Measurements from ENCODE around the gene SNX19.

Gene SNX19

GRCh38 chr11:130832566-130833425 is 83.5 kb downstream of the SNX19 start:
- H3K4me3 ChIP-seq (ENCODE audit: low read length), result no peak overlapping the region
- TF ChIP-seq CTCF (conservative IDR thresholded peaks at IDR 0.05; ENCODE audit: low read depth, low read length), result no peak
- peak; percentile 75 for DNase-seq (ENCODE audit: low read depth)

GRCh38 chr11:130831976-130832375 is 84.3 kb downstream of the SNX19 start:
- no peak overlapping the region for H3K4me3 ChIP-seq (ENCODE audit: low read length)
- TF ChIP-seq CTCF (conservative IDR thresholded peaks at IDR 0.05; ENCODE audit: low read depth, low read length), result no peak
- no peak for DNase-seq (ENCODE audit: low read depth)

GRCh38 chr11:130831506-130831905 is 84.8 kb downstream of the SNX19 start:
- no peak overlapping the region for H3K4me3 ChIP-seq (ENCODE audit: low read length)
- no peak for TF ChIP-seq CTCF (conservative IDR thresholded peaks at IDR 0.05; ENCODE audit: low read depth, low read length)
- no peak for DNase-seq (ENCODE audit: low read depth)

GRCh38 chr11:130830566-130830965 is 85.7 kb downstream of the SNX19 start:
- TF ChIP-seq CTCF (conservative IDR thresholded peaks at IDR 0.05; ENCODE audit: low read depth, low read length), result no peak
- H3K4me3 ChIP-seq (ENCODE audit: low read length), result no peak overlapping the region
- DNase-seq (ENCODE audit: low read depth), result no peak

GRCh38 chr11:130829920-130830511 is 86.3 kb downstream of the SNX19 start:
- DNase-seq (ENCODE audit: low read depth), result no peak
- no peak overlapping the region for H3K4me3 ChIP-seq (ENCODE audit: low read length)
- TF ChIP-seq CTCF (conservative IDR thresholded peaks at IDR 0.05; ENCODE audit: low read depth, low read length), result no peak

- DNase-seq (ENCODE audit: low read depth), result no peak
- no peak for TF ChIP-seq CTCF (conservative IDR thresholded peaks at IDR 0.05; ENCODE audit: low read depth, low read length)
- H3K4me3 ChIP-seq (ENCODE audit: low read length), result no peak overlapping the region
Measured at GRCh38 chr11:130828741-130829140, 87.5 kb downstream of the SNX19 start.
